ENCODE data around the gene PDSS2.

DNA sequence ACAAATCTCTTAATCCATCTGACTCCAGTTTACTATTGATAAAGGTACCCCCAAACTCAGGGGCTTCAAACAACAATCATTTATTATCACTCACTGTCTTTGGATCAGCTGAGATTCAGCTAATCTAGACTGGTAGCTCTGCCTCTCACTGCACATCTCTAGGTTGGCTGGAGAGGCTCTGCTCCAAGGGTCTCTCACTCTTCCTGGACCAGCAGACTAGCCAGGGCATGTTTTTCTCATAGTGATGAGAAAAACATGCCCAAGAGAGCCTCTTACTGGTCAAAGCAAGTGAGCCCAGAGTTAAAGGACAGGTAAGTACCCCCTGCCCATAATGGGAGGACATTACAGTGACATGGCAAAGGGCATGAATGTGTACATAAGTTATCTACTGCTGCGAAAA, 228.9 kb downstream of the PDSS2 start:
- no peak for TF ChIP-seq CTCF (IDR thresholded peaks at IDR 0.05)
- no peak for TF ChIP-seq POLR2AphosphoS5 (IDR thresholded peaks at IDR 0.05)
- no peak for TF ChIP-seq POLR2A (IDR thresholded peaks at IDR 0.05)
- TF ChIP-seq EP300 (IDR thresholded peaks at IDR 0.05), result no peak

All from suprapubic skin (tissue), 4 donors.